HEK293 (cell line): Measurements from ENCODE around the gene PLEKHG4B.
"Not testable (repeated sequence)": the region's sequence is repeated elsewhere in the genome, so short reads cannot be mapped to it uniquely, and the experiment has no call there.

ENCODE experiments used
- CTCF ChIA-PET: fragments of 350-600 bp; formaldehyde crosslinking; extraction: SDS; loops from one replicate; lab custom pipeline; 2021; ENCODE audit warnings: antibody characterized with exemption; lab: Yijun Ruan, JAX
- POLR2A ChIA-PET: fragments of 300-600 bp; formaldehyde crosslinking; extraction: SDS; loops from one replicate; lab custom pipeline; 2020; ENCODE audit warnings: antibody characterized with exemption, inconsistent platforms; lab: Yijun Ruan, JAX
- H3K27ac ChIP-seq: fragments of 200-500 bp; sonication (Bioruptor generic); 2 replicates; pipeline ENCODE4 v1.5.1; 2014; ENCODE audit warnings: low read depth, low read length, control low read depth, inconsistent platforms; ENCODE audit errors: extremely low read depth
- H3K36me3 ChIP-seq, 2 experiments: fragments of 200-500 bp in 1 of 2; sonication (Bioruptor generic) in 1 of 2; 1 replicate in 1 of 2; 2 replicates in 1 of 2; pipeline ENCODE4 v1.5.1; 2014 to 2017; ENCODE audit warnings: inconsistent platforms in 2 of 2, low read length in 2 of 2; ENCODE audit not compliant: control insufficient read depth in 2 of 2, insufficient read depth in 1 of 2
- H3K4me1 ChIP-seq: fragments of 200-500 bp; sonication (Bioruptor generic); 2 replicates; pipeline ENCODE4 v1.5.1; 2014; ENCODE audit warnings: mild to moderate bottlenecking, low read length, inconsistent platforms; ENCODE audit not compliant: control insufficient read depth, insufficient read depth
- H3K4me3 ChIP-seq: 2 replicates; pipeline ENCODE4 v1.5.1; 2011; ENCODE audit warnings: low read depth, mild to moderate bottlenecking, control low read depth, low read length, moderate library complexity
- H3K9me3 ChIP-seq: fragments of 200-500 bp; sonication (Bioruptor generic); 2 replicates; pipeline ENCODE4 v1.5.1; 2014; ENCODE audit warnings: low read depth, low read length, inconsistent platforms; ENCODE audit not compliant: control insufficient read depth, insufficient read depth
- IKZF3 ChIP-seq: fragments of 450-650 bp; IDR thresholded peaks from 2 replicates; pipeline ENCODE4 v1.5.0; 2018; ENCODE audit warnings: missing biosample characterization, mild to moderate bottlenecking, missing genetic modification characterization, moderate library complexity
- KLF7 ChIP-seq: fragments of 450-650 bp; formaldehyde crosslinking; IDR thresholded peaks from 2 replicates; pipeline ENCODE4 v1.5.1; 2016; ENCODE audit warnings: missing biosample characterization, missing genetic modification characterization, borderline replicate concordance
- SALL2 ChIP-seq: fragments of 450-650 bp; formaldehyde crosslinking; IDR thresholded peaks from 2 replicates; pipeline ENCODE4 v1.5.0; 2017; ENCODE audit warnings: missing biosample characterization, mild to moderate bottlenecking, missing genetic modification characterization, borderline replicate concordance
- WT1 ChIP-seq: fragments of 450-650 bp; formaldehyde crosslinking; IDR thresholded peaks from 2 replicates; pipeline ENCODE4 v1.5.1; 2016; ENCODE audit warnings: missing biosample characterization, missing genetic modification characterization
- ZNF302 ChIP-seq: fragments of 450-650 bp; formaldehyde crosslinking; IDR thresholded peaks from 2 replicates; pipeline ENCODE4 v1.5.1; 2016; ENCODE audit warnings: missing biosample characterization, missing genetic modification characterization, low read depth
- ZNF341 ChIP-seq: fragments of 450-650 bp; formaldehyde crosslinking; IDR thresholded peaks from 2 replicates; pipeline ENCODE4; 2016; ENCODE audit warnings: low read depth, missing biosample characterization, missing genetic modification characterization
- ZNF777 ChIP-seq: fragments of 450-650 bp; formaldehyde crosslinking; IDR thresholded peaks from 2 replicates; pipeline ENCODE4 v1.5.1; 2017; ENCODE audit warnings: missing biosample characterization, missing genetic modification characterization, borderline replicate concordance
- ZSCAN23 ChIP-seq: fragments of 450-650 bp; formaldehyde crosslinking; IDR thresholded peaks from 2 replicates; pipeline ENCODE4 v1.5.1; 2016; ENCODE audit warnings: missing biosample characterization, missing genetic modification characterization
- TF ChIP-seq, protein P1 (sequence below): fragments of 450-650 bp; formaldehyde crosslinking; IDR thresholded peaks from 2 replicates; pipeline ENCODE4 v1.5.1; 2016; ENCODE audit warnings: missing biosample characterization, missing genetic modification characterization, low read depth
- TF ChIP-seq, protein P2 (sequence below): fragments of 450-650 bp; formaldehyde crosslinking; IDR thresholded peaks from 2 replicates; pipeline ENCODE4 v1.5.1; 2016; ENCODE audit warnings: missing biosample characterization, missing genetic modification characterization
- TF ChIP-seq, protein P3 (sequence below): fragments of 450-650 bp; IDR thresholded peaks from 2 replicates; pipeline ENCODE4 v1.5.1; 2018; ENCODE audit warnings: missing biosample characterization, mild to moderate bottlenecking, missing genetic modification characterization
- TF ChIP-seq, protein P4 (sequence below): fragments of 450-650 bp; formaldehyde crosslinking; IDR thresholded peaks from 2 replicates; pipeline ENCODE4 v1.5.1; 2016; ENCODE audit warnings: missing biosample characterization, missing genetic modification characterization
- TF ChIP-seq, protein P5 (sequence below): fragments of 450-650 bp; formaldehyde crosslinking; IDR thresholded peaks from 2 replicates; pipeline ENCODE4 v1.5.1; 2016; ENCODE audit warnings: missing biosample characterization, missing genetic modification characterization

PLEKHG4B gene

DNA sequence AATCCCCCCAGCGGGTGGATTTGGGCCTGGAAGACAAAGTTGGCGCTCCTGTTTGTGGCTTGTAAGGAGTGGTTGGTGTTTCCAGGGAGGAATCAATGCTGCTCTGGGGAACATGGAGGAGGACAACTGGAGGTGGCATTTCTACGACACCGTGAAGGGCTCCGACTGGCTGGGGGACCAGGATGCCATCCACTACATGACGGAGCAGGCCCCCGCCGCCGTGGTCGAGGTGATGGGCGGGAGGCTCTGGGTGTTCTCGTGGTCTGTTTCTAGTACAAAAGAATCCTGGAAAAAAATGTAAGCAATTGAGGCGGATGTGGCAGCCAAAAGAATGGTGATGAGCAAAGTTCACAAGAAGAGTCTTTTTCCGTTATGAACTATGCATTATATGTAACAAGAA lies 133.4 kb downstream of the PLEKHG4B start:
- ChIA-PET POLR2A (no interaction called here), CTCF (no interaction called here)
- H3K4me1 ChIP-seq: peaks cover 4% of the 10 kb centered on the region
- no peak overlapping the region for H3K4me3 ChIP-seq
- no peak for TF ChIP-seq SALL2
- TF ChIP-seq, protein P1, sequence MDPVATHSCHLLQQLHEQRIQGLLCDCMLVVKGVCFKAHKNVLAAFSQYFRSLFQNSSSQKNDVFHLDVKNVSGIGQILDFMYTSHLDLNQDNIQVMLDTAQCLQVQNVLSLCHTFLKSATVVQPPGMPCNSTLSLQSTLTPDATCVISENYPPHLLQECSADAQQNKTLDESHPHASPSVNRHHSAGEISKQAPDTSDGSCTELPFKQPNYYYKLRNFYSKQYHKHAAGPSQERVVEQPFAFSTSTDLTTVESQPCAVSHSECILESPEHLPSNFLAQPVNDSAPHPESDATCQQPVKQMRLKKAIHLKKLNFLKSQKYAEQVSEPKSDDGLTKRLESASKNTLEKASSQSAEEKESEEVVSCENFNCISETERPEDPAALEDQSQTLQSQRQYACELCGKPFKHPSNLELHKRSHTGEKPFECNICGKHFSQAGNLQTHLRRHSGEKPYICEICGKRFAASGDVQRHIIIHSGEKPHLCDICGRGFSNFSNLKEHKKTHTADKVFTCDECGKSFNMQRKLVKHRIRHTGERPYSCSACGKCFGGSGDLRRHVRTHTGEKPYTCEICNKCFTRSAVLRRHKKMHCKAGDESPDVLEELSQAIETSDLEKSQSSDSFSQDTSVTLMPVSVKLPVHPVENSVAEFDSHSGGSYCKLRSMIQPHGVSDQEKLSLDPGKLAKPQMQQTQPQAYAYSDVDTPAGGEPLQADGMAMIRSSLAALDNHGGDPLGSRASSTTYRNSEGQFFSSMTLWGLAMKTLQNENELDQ (tag by site-specific recombination): no peak
- no peak for TF ChIP-seq IKZF3
- TF ChIP-seq, protein P2, sequence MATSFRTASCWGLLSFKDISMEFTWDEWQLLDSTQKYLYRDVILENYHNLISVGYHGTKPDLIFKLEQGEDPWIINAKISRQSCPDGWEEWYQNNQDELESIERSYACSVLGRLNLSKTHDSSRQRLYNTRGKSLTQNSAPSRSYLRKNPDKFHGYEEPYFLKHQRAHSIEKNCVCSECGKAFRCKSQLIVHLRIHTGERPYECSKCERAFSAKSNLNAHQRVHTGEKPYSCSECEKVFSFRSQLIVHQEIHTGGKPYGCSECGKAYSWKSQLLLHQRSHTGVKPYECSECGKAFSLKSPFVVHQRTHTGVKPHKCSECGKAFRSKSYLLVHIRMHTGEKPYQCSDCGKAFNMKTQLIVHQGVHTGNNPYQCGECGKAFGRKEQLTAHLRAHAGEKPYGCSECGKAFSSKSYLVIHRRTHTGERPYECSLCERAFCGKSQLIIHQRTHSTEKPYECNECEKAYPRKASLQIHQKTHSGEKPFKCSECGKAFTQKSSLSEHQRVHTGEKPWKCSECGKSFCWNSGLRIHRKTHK: no peak
- TF ChIP-seq, all 188 proteins: peak for 0
- Histone ChIP-seq H3K9me3 (no peaks in the 10 kb centered on the region), H3K36me3 (peaks cover 22 to 66% of the 10 kb centered on the region in 2 experiments), H3K27ac (no peak overlapping the region)

DNA sequence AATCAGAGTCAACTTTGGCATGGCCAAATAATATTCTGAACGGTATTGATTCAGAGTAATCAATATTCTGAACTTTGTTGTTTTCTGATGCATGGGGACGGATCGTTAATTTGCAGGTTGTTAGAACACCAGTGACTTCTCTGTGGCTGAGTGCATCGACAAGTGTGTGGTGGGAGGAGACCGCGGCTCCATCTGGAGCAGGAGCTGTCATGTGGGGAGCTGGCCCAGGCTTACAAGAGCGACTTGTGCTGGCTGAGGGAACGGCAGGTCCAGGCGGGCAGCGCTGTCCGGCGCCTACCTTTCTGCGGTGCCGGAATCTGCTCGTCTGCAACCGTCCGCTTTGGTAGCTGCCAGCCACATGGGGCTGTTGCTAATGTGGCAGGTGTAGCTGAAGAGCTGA lies 135.4 kb downstream of the PLEKHG4B start:
- POLR2A ChIA-PET, H3K9me3 ChIP-seq, H3K4me1 ChIP-seq, H3K4me3 ChIP-seq, H3K27ac ChIP-seq: not testable (repeated sequence)
- peaks cover 33 to 84% of the 10 kb centered on the region in 2 experiments for H3K36me3 ChIP-seq
- CTCF ChIA-PET: interaction anchor here (0.7 kb wide), 1 partner anchor 39 kb away, joined by 4 read pairs; no protein-coding TSS in a partner anchor

DNA sequence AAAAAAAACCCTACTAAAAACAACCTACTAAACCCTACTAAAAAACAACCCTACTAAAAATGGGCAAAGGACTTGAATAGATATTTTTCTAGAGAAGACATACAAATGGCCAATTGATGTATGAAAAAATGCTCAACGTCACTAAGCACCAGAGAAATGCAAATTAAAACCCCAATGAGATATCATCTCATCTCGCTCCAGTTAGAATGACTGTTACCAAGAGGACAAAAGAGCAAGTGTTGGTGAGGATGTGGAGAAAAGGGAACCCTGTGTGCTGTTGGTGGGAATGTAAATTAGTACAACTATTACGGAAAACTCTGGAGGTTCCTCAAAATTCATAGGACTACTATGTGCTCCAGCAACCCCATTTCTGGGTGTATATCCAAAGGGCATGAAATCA lies 136.9 kb downstream of the PLEKHG4B start:
- Histone ChIP-seq H3K36me3 (peaks cover 39 to 89% of the 10 kb centered on the region in 2 experiments), H3K27ac (no peak overlapping the region), H3K4me1 (no peaks in the 10 kb centered on the region)
- no peak for TF ChIP-seq ZSCAN23 (tag by site-specific recombination)
- TF ChIP-seq, all 188 proteins: peak for 0
- ChIA-PET POLR2A (no interaction called here), CTCF (no interaction called here)
- Histone ChIP-seq H3K4me3 (no peak overlapping the region), H3K9me3 (no peaks in the 10 kb centered on the region)

DNA sequence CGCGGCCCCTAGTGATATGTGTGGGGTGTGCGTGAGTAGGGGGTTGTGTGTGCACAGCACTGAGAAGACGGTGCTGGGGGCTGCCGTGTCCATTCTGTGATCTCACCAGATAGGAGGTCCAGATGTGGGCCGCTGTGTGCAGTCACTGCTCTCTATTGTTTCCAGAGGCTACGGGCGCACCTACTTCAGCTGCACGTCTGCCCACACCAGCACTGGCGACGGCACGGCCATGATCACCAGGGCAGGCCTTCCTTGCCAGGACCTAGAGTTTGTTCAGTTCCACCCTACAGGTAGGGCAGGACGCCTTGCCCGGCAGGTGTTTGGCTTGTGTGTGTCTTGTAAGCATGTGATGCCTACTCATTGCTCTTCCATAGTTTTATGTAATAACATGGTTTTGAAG lies 138.7 kb downstream of the PLEKHG4B start:
- ChIA-PET POLR2A (no interaction called here), CTCF (no interaction called here)
- H3K4me1 ChIP-seq: no peaks in the 10 kb centered on the region
- no peaks in the 10 kb centered on the region for H3K9me3 ChIP-seq
- no peak overlapping the region for H3K4me3 ChIP-seq
- peaks cover 44 to 86% of the 10 kb centered on the region in 2 experiments for H3K36me3 ChIP-seq
- TF ChIP-seq, protein P3, sequence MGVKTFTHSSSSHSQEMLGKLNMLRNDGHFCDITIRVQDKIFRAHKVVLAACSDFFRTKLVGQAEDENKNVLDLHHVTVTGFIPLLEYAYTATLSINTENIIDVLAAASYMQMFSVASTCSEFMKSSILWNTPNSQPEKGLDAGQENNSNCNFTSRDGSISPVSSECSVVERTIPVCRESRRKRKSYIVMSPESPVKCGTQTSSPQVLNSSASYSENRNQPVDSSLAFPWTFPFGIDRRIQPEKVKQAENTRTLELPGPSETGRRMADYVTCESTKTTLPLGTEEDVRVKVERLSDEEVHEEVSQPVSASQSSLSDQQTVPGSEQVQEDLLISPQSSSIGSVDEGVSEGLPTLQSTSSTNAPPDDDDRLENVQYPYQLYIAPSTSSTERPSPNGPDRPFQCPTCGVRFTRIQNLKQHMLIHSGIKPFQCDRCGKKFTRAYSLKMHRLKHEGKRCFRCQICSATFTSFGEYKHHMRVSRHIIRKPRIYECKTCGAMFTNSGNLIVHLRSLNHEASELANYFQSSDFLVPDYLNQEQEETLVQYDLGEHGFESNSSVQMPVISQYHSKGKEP (tag by site-specific recombination): no peak
- TF ChIP-seq KLF7 (tag by site-specific recombination): no peak
- TF ChIP-seq, protein P4, sequence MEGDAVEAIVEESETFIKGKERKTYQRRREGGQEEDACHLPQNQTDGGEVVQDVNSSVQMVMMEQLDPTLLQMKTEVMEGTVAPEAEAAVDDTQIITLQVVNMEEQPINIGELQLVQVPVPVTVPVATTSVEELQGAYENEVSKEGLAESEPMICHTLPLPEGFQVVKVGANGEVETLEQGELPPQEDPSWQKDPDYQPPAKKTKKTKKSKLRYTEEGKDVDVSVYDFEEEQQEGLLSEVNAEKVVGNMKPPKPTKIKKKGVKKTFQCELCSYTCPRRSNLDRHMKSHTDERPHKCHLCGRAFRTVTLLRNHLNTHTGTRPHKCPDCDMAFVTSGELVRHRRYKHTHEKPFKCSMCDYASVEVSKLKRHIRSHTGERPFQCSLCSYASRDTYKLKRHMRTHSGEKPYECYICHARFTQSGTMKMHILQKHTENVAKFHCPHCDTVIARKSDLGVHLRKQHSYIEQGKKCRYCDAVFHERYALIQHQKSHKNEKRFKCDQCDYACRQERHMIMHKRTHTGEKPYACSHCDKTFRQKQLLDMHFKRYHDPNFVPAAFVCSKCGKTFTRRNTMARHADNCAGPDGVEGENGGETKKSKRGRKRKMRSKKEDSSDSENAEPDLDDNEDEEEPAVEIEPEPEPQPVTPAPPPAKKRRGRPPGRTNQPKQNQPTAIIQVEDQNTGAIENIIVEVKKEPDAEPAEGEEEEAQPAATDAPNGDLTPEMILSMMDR (tag by site-specific recombination): no peak
- TF ChIP-seq ZNF341 (tag by site-specific recombination): no peak
- TF ChIP-seq ZNF777: no peak
- TF ChIP-seq WT1 (tag by site-specific recombination): no peak
- TF ChIP-seq ZNF302 (tag by site-specific recombination): no peak
- TF ChIP-seq, protein P5, sequence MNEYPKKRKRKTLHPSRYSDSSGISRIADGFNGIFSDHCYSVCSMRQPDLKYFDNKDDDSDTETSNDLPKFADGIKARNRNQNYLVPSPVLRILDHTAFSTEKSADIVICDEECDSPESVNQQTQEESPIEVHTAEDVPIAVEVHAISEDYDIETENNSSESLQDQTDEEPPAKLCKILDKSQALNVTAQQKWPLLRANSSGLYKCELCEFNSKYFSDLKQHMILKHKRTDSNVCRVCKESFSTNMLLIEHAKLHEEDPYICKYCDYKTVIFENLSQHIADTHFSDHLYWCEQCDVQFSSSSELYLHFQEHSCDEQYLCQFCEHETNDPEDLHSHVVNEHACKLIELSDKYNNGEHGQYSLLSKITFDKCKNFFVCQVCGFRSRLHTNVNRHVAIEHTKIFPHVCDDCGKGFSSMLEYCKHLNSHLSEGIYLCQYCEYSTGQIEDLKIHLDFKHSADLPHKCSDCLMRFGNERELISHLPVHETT (tag by site-specific recombination): no peak
- H3K27ac ChIP-seq: no peak overlapping the region
